ENCODE measurements around the gene MORN1. TPM values are rescaled to one million over a fixed set of nuclear protein-coding genes. Genes with fewer than 3 reads are reported as not detected.

The MORN1 gene
- 3.4 and 4.5 TPM in 2 replicates for total RNA-seq

DNA sequence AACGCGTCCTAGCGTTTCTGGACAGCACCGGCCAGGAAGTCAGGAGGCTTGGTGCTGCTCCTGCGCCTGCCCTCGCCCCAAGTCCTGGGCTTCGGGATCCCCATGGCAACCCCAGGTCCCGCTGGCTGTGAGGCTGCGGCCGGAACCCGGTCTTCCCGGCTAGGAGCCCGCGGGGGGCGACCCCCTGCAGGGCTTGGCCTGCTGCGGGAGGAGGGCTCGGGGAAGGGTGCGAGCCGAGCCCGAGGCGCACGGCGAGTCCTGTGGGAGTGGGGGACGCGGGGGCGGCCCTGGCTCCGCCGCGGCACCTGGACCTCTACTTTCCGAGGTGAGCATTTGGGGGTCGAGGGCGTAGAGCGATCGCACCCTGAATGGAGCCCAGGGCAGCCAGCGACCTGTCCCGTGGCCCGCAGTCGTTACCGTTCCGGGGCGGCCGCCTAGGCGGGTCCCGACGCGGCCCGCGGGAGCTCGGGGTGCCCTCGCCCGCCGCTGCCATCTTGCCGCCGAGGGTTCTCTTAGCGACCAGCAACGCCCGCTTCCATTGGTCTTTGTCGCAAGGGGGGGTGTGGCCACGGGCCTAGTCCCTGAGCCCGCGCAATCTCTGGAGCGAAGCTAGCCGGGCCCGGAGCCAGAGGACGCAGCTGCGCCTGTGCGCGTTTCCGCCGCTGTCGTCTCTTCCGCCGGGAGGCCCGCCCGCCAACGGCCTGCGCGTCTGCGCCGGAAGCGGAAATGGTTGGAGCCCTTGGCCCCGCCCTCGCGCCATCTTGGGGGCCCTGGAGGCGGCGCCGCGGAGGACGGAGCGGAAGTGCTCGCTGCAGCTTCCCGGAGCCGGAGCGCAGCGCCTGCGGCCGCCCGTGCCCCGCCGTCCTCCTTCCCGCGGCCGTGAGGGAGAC is at the start of gene MORN1, which contains the start of gene RER1:
Gene MORN1 (minus strand): TSS at position 514 of the 890 bp plus-strand sequence. CDS start 21 bp downstream, at position 493.
Gene RER1 (plus strand): TSS at position 801 of the 890 bp plus-strand sequence. CDS start 3,950 bp downstream, outside the sequence.

DNA sequence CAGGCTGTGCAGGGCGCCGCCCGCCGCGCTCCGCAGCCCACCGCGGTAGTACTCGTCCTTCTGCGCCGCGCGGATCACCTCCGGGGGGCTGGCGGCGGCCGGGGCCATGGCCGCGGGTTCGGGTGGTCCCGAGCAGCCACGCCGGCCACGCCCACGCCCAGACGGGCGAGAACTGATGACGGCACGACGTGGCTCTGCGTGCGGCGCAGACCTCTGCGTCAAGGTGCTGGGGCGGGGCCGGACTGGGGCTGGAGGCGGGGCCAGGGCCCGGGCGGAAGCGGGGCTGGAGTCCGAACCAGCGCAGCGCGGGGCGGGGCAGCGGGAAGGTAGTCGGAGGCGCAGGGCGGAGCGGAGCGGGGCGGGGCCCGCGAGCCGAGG is 21.0 kb upstream of the MORN1 start, which contains the start of gene PEX10:
Gene PEX10 (minus strand): TSS at position 170 of the 378 bp plus-strand sequence. CDS start 62 bp downstream, at position 108.

Other genes with a start within 250 kb of the MORN1 start
- gene FAAP20, start 196.8 kb downstream of the MORN1 start, total RNA-seq, result 57.1 and 64.0 TPM in 2 replicates
- 34.0 and 54.9 TPM in 2 replicates for gene SKI, start 163.2 kb downstream of the MORN1 start, total RNA-seq
- gene RER1, start 287 bp upstream of the MORN1 start, total RNA-seq, result 76.4 and 78.5 TPM in 2 replicates
- 14.1 and 37.9 TPM in 2 replicates for gene PEX10, start 21.0 kb upstream of the MORN1 start, total RNA-seq
- not detected in 2 replicates for gene PLCH2, start 84.7 kb upstream of the MORN1 start, total RNA-seq
- gene PANK4, start 135.0 kb upstream of the MORN1 start, total RNA-seq, result 17.7 and 26.4 TPM in 2 replicates
- not detected in 2 replicates for gene HES5, start 138.7 kb upstream of the MORN1 start, total RNA-seq
- 8.8 and 17.6 TPM in 2 replicates for gene TNFRSF14, start 164.8 kb upstream of the MORN1 start, total RNA-seq
- 16.2 and 19.4 TPM in 2 replicates for gene PRXL2B, start 195.2 kb upstream of the MORN1 start, total RNA-seq
- 0.32 and 0.39 TPM in 2 replicates for gene MMEL1, start 241.5 kb upstream of the MORN1 start, total RNA-seq

Data from epithelial cell of alveolus of lung (primary cell).